D341Med (cell line): ENCODE measurements around the gene GTPBP6.
"Not testable (repeated sequence)": the region's sequence is repeated elsewhere in the genome, so short reads cannot be mapped to it uniquely, and the experiment has no call there.

Experiments used
- DNase-seq: peaks from one replicate; pipeline ENCODE4 v3.0.0; 2012; ENCODE audit warnings: low spot score

GTPBP6 gene

DNA sequence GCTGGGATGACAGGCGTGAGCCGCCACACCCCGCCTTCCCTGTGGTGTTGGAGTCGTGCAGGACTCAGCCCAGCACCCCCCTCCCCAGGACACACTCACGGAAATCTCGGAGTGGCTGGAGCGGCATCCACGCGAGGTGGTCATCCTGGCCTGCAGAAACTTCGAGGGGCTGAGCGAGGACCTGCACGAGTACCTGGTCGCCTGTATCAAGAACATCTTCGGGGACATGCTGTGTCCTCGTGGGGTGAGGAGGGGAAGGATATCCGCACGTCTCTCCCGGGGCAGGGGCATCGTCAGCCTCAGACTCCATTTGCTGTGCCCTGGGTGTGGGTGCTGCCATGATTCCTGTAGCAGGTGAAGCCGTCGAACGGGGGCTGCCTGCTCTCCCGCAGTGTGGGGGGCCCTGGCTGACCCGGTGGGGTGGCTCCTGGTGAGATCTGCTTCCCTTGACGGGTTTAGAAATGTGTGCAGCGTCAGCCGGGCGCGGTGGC is 27.1 kb downstream of the GTPBP6 start:
- DNase-seq = no peak

DNA sequence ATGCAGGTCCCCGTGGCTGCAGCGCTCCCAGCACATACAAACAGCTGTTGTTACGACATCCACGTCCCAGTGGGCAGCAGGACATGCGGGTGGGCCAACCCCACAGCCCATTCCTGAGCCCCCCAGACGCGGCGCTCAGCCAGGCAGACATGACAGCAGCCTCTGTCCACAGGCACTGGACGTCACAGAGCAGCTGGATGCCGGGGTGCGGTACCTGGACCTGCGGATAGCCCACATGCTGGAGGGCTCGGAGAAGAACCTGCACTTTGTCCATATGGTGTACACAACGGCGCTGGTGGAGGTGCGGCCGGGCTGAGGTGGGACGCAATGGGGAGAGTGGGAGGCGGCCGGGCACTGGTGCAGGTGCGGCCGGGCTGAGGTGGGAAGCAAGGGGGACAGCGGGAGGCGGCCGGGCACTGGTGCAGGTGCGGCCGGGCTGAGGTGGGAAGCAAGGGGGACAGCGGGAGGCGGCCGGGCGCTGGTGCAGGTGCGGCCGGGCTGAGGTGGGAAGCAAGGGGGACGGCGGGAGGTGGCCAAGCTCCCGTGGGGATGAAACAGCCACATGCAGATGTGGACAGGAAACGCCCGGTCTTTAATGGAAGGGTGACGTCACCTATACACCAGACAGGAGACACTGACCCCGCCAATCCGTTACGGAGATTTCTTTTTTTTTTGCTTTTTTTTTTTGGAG is 28.0 kb downstream of the GTPBP6 start:
- no peak for DNase-seq

DNA sequence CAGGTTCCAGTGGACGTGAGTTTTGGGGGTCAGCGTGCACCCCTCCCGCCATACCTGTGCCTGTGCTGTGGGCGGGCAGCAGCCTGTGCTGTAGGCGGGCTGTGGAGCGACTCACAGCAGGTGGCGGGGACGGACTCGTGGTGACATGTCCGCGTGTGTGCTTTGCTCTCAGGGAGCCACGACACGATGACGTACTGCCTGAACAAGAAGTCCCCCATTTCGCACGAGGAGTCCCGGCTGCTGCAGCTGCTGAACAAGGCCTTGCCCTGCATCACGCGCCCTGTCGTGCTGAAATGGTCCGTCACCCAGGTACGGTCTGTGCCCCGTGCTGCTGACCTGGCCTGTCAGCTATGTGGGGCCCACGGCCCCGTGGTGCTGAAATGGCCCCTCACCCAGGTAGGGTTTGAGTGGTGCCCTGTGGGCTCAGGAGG is 30.0 kb downstream of the GTPBP6 start:
- DNase-seq = no peak

DNA sequence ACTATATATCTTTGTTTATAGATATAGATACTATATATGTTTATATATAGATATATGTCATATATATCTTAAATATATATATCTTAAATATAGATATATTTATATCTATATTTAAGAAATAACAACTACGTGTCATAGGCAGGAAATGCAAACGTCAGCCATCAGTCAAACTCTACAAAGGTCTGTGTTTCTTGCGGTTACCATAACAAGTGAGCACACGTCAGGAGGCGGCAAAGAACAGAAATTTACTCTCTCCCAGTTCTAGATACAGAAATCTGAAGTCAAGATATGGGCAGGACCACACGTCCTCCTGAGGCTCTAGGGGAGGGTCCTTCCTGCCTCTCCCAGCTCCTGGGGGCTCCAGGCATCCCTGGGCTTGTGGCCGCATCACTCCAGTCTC is 30.9 kb downstream of the GTPBP6 start:
- DNase-seq = no peak

DNA sequence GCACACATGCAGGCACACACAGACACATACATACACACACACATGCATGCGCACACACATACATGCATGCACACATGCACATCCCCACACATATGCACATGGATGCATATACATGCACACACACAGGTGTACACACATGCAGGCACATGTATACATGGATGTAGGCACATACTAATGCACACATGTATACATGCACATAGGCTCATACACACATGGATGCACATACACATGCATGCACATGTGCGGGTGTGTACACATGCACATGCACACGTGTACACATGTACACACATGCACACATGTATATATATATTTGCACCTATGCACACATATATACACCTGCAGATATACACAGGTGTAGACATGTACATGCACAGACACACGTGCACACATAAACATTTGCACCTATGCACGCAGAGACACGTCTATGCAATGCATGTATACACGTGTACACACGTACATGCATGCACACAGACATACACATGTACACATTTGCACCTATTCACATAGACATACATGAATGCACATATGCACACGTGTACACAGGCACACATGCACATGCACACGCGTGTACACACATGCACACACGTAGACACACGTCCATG is 33.4 kb downstream of the GTPBP6 start:
- no peak for DNase-seq

DNA sequence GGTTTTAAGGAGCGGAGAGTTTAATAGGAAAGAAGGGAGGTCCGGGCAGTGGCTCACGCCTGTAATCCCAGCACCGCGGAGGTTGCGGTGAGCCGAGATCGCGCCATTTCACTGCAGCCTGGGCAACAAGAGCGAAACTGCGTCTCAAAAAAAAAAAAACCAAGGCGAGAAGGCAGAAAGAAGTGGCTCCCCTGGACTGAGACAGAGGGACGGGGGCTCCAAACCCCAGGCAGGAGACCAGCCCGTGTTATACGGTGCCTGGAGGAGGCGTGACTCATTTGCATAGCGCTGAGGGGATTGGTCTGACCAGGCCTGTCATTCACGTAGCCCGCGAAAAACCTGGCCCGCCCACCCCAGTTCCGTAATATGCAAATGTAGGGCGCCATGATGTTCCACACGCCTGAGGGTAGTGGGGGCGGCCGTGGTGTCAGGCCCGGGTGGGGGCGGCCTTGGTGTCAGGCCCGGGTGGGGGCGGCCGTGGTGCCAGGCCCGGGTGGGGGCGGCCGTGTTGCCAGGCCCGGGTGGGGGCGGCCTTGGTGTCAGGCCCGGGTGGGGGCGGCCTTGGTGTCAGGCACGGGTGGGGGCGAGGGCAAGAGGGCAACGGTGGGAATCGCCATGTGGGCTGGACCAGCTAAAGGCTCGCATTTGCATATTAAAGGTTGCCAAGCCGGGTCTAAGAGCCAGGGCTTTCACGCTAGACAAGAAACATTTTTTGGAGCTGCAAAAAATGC is 35.3 kb downstream of the GTPBP6 start:
- peak; percentile 90 for DNase-seq

DNA sequence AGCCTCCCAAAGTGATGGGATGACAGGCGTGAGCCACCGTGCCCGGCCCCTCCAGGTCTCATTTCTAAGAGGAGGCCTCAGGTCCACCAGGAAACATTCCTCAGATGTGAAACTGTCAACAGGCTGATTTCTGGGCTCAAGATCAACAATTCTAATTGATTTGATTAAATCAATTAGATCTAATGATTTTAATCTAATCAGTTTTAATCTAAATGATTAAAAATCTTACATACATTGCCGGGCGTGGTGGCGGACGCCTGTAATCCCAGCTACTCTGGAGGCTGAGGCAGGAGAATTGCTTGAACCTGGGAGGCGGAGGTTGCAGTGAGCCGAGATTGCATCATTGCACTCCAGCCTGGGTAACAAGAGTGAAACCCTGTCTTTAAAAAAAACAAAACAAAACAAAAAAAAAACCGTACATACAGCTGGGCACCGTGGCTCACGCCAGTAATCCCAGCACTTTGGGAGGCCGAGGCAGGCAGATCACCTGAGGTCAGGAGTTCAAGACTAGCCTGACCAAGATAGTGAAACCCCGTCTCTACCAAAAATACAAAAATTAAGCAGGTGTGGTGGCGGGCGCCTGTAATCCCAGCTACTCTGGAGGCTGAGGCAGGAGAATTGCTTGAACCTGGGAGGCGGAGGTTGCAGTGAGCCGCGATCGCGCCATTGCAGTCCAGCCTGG is 36.5 kb downstream of the GTPBP6 start:
- not testable (repeated sequence) for DNase-seq

DNA sequence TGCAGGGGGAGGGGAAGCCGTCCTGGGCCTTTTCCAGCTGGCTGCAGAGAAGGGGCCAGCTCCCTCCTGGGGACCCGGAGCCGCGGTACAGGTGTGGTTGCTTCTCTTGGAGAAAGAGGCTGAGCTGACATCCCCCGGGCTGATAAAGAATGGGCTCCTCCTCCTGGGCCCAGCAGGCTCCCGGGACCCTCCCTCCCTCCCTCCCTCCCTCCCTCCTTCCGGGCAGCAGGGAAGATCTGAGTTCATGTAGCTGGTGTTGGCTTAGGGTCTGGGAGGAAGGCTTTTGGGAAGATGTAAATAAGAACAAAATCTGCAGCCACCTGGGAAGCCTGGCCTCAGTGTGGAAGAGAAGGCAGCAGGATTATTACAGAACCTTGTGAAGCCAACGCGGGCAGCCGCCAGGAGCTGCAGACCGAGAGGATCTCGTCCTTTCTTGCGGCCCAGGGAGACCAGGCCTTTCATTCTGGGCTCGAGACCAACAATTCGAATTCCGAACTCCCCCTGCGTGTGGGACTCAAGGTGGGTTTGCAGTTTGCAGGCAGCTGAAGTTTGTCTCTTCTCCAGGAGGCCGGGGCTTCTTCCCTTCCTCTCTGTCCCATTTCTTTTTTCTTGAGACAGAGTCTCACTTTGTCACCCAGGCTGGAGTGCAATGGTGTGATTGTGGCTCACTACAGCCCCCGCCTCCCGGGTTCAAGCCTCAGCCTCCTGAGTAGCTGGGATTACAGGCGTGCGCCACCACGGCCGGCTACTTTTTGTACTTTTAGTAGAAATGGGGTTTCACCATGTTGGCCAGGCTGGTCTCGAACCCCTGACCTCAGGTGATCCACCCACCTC is 37.2 kb downstream of the GTPBP6 start, which contains the start of gene PLCXD1:
TSS of gene PLCXD1 (plus strand) at position 216 of the 834 bp plus-strand sequence. CDS start 2,807 bp downstream, outside the sequence.
- peak; percentile 83 for DNase-seq

DNA sequence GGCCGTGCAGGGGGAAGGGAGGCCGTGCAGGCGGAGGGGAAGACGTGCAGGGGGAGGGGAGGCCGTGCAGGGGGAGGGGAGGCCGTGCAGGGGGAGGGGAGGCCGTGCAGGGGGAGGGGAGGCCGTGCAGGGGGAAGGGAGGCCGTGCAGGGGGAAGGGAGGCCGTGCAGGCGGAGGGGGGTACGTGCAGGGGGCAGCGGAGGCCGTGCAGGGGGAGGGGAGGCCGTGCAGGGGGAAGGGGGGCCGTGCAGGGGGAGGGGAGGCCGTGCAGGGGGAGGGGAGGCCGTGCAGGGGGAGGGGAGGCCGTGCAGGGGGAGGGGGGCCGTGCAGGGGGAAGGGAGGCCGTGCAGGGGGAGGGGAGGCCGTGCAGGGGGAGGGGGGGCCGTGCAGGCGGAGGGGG is 37.9 kb downstream of the GTPBP6 start:
- not testable (repeated sequence) for DNase-seq

DNA sequence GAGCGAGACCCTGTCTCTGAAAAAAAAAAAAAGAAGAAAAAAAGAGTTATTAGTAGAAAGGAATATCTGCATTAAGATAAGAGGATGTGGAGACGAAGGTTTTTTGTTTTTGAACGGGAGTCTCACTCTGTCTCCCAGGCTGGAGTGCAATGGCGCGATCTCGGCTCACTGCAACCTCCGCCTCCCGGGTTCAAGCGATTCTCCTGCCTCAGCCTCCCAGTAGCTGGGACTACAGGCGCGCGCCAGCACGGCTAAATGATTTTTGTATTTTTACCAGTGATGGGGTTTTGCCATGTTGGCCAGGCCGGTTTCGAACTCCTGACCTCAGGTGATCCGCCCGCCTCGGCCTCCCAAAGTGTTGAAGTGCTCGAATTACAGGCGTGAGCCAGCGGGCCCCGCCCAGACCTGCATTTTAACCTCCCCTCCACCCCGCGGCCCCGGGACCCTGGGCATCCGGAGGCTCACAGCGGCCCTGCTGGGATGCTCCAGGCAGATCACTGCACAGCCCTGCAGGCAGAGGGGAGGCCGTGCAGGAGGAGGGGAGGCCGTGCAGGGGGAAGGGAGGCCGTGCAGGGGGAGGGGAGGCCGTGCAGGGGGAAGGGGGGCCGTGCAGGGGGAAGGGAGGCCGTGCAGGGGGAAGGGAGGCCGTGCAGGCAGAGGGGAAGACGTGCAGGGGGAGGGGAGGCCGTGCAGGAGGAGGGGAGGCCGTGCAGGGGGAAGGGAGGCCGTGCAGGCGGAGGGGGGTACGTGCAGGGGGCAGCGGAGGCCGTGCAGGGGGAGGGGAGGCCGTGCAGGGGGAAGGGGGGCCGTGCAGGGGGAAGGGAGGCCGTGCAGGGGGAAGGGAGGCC is 38.6 kb downstream of the GTPBP6 start:
- DNase-seq = not testable (repeated sequence)

DNA sequence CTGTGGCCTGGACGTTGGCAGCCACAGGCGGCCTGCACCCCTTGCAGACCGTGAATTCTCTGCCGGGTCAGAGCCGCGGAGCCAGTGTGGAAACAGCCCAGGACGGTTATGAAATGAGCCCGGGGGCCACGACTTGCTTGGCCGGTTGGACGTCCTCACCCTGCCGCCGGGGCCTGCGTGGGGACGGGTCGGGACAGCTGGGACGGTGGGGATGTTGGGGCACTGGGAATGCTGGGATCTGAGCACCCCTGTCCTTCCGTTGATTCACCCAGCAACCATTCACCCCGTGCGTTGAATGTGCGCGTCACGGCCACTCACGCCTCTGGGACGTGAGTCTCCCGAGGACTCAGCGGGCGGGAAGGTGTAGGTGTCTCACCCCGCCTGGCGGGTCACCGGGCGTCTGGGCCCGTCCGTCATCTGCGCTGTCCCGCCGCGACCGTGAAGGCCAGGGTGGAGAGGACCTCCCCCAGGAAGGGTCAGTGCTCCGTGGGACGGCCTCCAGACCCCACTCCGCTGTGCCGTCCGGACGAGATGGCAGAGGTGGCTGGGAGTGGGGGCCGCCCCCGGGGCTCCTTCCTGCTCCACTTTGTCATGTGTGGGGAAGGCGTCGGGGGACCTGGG is 41.9 kb downstream of the GTPBP6 start:
- no peak for DNase-seq

DNA sequence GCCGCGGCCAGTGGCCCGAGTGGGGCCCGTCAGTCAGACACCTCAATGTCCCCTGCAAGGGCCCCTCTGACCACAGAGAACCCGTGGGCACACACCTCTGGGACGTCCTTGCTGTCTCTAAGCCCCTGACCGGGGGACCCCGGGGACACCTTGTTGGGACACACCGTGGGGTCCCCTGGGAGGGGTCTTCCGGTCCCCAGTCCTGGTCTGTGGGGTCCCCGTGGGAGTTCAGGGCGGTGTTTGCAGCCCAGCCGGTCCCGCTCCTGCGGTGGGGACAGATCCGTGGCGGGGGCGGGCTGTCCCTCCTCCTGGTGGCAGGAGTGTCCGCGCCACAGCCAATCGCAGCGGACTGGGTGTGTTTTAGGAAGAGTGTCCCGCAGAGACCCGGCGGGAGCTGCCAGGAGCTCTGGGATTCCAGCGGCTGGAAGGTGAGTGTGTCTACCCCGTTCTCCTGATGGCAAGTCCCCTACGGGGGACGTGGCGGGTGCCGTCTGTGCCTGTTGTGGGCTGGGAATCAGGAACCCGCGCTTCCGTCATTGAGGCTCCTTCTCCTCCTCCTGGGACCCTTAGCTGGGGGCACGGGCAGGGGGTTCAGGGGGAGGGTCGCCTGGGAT is 42.5 kb downstream of the GTPBP6 start:
- DNase-seq = peak; percentile 84

DNA sequence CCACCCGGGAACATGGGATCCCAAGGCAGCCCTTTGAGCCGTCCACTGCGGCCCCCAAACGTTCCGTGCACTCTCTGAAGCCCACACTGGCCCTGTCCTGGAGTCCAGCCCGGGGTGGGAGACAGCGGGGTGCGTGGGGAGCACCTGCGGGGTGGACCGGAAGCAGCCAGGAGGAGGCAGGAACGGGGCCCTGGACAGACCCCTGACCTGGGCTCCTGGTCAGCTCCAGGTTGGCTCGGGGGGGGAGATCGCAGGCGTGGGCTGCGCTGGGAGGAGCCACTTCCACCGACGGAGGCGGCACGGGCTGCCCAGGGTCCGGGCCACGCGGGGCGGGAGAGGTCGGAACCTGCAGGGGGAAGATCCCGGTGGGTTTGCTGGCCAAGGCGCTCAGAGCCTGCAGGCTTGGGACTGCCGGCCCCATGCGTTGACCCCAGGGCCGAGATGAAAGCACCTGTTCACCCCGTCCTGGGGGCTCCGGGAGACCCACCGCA is 43.1 kb downstream of the GTPBP6 start:
- DNase-seq = no peak

DNA sequence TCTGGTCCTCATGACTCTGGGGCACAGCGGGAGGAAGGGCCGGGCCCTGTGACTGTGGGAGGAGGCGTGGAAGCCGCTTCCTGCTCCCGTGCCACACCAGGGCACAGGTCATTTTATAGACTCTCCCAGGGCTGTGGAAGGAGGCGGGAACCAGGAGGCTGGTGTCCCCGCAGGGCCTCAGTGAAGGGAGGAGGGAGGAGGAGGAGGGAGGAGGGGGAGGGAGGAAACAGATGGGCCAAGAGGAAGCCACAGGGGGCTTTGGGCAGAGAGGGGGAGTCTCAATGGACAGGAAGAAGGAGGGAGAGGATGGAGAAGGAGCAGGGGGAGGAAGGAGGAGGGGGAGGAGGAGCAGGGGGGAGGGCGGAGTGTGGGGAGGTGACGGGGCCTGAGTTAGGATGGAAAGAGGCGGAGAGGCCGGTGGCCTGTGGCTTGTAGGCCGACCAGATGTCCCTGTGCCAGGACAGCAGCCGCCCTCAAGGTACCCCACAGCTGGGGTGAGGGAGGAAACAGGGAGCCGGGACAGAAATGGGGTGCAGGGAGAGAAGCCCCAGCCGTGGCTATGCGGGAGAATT is 43.6 kb downstream of the GTPBP6 start:
- DNase-seq = no peak

DNA sequence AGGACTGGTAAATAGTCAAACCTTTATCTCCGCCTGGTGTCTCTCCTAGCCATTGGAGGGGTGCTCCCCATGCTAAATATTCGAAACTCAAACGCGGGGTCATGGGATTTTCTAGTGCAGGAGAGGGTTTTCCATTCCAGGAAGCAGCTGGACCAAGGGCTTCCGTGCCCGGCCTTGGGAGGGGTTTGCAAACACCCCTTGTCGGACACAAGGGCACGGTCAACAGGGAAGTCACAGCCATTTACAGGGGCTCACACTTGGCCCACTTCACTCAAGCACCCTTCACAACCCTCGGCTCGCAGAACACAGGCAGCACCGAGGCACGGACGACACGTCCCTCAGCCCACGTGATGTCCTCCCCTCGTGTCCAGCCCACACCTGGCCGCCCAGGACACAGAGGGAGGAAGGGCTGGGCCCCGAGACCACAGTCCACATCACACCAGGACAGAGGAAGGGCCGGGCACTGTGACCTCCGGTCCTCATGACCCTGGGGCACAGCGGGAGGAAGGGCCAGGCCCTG is 47.7 kb downstream of the GTPBP6 start:
- DNase-seq = no peak

DNA sequence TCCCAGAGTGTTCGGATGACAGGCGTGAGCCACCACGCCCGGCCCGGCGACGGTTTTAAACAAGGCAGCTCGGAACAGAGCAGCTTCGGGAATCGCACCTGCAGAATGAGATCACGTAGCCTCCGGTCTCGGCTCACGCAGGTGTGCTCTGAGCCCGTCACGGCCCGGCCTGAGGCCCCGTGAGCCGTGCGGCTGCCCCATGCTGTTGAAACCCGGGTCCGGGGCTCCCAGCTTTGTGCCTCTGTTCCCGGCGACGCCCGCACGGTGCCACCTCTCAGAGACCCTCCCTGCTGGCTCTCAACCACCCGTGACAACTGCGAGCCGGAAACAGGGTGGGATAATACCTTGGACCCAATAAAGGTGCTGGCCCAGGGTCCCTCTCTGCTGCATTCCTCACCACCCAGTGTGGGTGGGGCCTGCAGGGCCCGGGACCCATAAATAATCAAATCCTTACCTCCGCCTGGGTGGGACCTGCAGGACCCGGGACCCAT is 50.8 kb downstream of the GTPBP6 start:
- DNase-seq = no peak

DNA sequence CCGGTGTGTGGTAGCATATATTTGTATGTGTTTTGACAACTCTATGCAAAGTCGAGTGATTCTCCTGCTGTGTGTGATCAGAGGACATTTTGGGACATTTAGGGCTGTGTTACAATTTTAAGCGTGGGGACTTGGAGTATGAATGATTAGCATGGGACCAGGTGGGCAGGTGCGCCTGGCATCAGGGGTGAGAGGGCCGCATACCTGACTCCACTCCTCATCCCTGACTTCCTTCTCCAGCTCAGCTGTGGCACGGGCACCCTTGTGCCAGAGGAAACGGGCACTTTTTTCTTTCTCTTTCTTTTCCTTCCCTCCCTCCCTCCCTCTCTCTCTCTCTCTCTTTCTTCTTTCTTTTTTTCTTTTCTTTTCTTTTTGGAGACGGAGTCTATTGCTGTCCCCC is 53.1 kb downstream of the GTPBP6 start:
- no peak for DNase-seq

DNA sequence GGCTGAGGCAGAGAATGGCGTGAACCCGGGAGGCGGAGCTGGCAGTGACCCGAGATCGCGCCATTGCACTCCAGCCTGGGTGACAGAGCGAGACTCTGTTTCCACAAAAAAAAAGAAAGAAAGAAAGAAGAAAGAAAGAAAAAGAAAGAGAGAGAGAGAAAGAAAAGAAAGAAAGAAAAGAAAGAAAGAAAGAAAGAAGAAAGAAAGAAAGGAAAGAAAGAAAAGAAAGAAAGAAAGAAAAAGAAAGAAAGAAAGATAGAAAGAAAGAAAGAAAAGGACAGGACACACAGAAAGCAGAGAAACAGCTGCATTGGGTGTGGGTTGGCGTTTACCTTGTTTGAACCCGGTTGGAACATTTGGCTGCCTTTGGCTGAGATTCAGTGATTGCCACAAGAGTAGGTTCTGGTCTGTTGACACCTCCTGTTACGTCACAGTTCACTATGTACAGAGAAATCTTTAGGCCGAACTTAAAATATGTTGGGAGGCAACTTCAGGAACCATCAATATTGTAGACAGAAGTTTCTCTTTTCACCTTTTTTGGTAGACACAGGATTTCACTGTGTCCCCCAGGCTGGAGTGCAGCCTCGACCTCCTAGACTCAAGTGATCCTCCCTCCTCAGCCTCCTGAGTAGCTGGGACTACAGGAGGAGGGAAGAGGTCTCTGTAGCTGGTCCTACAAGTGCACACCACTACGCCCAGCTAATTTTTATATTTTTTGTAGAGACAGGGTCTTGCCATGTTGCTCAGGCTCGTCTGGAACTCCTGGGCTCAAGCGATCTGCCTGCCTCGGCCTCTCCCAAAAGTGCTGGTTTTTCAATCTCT is 53.8 kb downstream of the GTPBP6 start:
- DNase-seq = no peak
